OCI-M1 (cell line): Measurements from ENCODE around the gene SLC15A3.

Experiments used
- DNase-seq: peaks from one replicate; lab custom pipeline; 2025; lab: John Stamatoyannopoulos, UW

The SLC15A3 gene

DNA sequence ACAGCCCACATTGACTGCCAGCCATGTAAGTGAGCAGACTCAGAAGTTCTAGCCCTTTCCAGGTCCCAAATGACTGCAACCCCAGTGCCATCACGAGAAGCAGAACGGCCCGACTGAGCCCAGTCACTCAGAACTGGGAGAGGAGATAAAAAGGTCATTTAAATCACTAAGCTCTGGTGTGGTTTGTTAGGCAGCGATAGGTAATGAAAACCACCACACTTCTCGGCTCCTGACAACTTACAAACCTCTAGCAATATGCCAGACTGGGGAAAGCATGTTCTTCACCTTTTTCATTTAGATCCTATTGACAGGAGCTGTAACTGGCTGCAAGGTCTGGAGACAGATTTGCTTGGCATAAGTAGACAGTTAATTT, 6.7 kb downstream of the SLC15A3 start:
- peak; percentile 96 for DNase-seq

DNA sequence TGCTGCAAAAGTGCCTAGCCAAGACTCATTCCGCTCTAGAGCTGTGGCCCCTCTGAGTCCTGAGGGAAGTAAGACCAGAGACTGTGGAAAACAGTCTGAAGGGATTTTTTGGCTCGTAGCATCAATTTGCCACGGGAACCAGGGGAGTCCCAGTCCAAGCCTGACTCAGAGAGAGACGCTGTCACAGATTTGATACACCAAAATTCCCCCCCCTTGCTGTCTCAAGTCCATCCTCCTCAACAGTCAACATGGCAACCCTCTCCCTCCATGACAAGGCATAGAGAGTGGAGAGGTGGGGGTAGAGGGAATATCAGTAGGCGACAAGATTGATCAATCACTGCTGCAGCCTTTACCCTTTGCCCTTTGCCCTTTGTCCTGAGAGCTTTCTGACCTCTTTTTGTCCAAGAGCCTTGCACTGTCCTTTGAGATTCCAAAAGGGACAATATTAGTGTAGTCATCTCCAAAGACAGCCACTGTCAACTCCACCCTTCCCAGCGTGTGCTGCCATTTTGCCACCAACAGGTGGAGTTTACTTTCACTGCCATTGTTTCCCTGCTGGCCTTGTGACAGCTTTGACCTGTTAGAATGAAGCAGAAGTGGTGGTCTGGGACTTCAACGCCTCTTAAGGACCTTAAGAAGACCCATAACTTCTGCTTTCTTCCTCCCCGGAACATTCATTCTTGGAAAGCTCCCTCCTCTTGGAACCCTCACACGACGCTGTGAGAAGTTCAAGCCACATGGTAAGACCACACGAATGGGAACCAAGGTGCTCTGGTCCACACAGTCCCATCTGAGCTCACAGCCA, 7.3 kb downstream of the SLC15A3 start:
- DNase-seq = peak; percentile 96

DNA sequence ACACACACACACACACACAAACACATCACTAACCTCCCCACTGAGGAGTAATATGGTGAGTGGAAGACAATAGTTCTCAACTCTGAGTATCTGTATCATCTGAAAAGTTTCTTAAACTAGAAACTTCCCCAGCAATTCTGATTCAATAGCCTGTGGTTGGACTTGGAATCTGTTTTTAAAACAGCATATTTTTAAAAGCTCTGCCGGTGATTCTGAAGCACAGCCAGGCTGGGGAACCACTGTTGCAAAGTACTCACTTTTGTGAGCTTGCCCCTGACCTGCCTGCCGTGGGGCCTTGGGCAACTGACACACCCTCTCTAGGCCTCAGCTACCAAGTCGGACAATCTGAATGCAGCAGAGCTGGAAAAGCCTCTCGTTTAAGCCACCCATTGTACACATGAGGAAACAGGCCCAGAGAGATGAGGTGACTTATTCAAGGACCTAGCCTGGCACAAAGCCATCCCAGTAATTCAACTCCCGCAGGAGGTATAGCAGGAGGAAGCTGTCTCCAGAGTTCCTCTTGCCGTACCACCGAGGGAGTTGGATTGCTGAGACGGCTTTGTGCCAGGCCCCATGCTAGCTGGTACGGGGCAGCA, 8.9 kb downstream of the SLC15A3 start:
- DNase-seq = no peak

DNA sequence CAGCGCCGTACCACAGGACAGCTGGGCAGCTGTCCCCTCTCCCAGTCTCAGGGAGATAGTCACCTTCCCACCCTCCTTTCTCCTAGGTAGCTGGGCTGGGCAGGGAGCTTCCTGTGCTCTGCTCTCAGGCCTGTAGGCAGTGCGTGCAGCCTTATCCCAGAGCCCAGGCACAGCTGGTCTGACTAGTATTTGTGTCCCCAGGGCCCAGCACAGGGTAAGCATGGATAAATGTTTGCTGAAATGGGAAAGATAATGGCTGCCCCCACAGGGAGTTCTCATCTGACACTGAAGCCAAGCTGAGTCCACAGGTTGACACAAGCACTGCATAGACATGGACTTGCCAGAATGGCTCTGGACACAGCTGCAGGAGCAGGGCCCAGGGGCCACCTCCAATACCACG, 9.8 kb downstream of the SLC15A3 start:
- DNase-seq = no peak

DNA sequence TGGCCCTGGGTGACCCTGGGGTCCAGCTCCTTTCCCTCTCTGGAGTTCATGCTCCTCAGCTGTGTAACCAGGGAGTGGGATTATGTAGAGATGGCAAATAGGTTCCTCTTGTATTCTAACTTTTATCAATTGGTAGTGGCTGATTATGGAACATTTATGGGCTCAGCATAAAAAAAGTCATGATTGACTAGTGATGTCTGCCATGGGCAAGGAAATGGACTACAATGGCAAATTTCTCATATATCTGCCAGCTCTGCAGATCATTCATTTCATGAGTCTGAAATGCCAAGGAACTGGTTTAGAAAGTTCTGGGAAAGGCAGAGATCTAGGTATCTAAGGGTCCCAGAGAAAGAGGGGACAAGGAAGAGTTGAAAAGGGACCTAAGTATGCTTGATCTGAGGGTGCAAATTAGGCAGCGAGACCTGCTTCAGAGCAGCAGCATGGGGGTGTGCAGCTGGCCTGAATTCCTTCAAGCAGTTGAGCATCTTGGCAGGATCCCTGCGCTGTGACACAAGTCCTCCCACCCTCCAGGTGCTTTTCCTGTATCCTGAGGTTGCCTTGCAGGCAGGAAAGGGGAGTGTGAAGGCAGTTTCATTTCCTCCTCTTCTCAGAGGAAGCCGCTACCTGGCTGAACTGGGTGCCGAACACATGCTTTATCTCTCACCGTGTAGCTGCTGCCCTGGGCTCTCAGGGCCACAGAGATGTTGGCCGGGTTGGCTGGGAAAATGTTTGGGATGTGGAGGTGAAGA, 10.4 kb downstream of the SLC15A3 start:
- DNase-seq = no peak

DNA sequence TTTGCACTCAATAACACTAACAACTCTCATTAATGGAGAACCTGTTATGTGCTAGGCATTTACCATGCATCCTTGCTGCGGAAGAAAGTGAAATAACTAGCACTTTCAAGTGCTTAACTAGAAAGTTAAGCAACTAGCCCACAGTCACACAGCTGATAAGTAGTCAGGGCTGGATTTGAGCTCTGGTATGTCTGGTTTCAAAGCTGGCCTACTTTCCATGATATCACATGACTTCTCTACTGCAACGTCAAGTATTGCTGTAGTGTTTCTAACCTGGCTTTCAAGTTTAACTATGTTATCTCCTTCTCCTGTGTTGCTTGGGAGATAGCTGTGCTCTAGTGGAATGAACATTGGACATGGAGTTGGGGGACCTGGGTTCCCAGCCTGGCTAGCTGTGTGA, 12.1 kb downstream of the SLC15A3 start:
- peak; percentile 64 for DNase-seq

DNA sequence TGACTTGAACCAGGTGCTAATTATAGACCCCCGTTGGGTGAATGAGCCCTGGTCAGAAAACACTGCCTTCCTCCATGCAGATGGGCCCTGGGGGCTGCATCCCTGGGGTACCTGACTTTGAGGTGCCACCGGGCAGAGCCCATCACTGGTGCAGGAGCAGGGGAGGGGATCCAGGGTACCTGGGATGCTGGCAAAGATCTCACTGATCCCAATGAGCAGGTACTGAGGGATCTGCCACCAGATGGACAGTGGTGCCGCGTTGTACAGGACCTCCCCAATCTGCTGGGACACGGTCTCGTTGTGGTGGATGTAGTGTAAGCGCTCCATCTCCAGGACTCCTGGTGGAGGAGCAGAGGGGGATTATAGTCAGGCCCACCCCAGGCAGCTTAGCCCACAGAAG, 12.7 kb downstream of the SLC15A3 start:
- no peak for DNase-seq

DNA sequence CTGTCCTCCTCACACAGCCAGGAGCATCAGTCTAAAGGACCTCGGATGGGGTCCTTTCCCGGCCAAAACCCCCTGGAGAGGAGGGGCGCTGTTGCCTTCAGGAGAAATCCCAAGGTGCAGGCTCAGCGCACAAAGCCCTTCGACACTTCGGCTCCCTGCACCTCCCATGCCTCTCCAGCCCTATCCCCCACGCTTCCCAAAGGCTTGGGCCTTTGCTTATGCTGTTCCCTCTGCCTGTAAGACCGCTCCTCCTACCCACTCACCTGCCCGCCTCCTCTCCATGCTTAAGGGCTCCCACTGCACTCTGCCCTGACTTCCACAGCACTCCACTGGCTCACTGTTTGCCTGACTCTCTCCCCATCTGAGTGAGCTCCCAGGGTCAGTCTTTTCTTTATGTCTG, 13.5 kb downstream of the SLC15A3 start:
- no peak for DNase-seq

DNA sequence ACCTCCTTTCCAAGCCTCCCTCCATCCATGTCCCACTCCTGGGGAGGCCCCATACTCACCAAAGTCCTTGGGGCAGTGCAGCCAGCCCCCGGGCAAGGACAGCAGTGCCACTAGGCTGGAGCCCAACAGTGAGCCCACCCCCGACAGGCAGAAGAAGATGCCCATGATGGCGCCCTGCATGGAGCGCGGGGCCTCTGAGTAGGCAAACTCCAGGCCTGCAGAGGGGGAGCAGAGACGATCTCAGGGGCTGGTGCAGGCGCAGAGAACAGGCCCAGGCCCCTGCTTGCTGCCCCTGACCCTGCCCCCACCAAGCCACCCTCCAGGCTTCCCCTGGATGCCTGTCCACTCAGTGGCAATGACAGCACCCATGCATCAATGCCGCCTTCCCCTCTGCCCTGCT, 14.2 kb downstream of the SLC15A3 start:
- no peak for DNase-seq

DNA sequence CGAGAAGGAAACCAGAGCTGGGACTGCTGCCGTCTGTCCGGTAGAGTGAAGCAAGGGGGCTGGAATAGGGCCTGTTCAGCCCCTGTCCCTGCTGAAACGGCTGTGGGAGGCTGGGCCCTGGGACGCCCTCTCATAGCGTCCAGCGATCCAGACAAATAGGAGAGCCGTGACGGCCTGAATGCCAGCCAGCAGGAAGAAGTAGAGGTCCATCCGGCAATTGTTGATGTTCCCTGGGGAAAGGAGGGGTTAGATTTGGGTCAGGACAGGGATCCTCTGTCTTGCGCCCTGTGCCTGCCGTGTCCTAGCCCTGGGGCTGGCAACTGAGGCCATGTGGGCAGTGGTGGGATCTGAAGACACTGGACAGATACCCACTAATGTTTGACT, 14.8 kb downstream of the SLC15A3 start:
- DNase-seq = no peak

DNA sequence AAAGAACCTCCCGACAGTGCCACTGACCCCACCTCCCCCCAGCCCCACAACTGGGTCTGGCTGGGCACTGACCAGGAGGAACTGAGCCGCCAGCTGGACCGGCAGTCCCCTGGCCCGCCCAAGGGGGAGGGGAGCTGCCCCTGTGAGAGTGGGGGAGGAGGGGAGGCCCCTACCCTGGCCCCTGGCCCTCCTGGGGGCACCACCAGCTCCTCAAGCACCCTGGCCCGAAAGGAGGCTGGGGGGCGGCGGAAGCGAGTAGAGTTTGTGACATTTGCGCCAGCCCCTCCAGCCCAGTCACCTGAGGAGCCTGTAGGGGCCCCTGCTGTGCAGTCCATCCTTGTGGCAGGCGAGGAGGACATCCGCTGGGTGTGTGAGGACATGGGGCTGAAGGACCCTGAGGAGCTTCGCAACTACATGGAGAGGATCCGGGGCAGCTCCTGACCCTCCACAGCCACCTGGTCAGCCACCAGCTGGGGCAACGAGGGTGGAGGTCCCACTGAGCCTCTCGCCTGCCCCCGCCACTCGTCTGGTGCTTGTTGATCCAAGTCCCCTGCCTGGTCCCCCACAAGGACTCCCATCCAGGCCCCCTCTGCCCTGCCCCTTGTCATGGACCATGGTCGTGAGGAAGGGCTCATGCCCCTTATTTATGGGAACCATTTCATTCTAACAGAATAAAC, 15.4 kb downstream of the SLC15A3 start:
- no peak for DNase-seq

DNA sequence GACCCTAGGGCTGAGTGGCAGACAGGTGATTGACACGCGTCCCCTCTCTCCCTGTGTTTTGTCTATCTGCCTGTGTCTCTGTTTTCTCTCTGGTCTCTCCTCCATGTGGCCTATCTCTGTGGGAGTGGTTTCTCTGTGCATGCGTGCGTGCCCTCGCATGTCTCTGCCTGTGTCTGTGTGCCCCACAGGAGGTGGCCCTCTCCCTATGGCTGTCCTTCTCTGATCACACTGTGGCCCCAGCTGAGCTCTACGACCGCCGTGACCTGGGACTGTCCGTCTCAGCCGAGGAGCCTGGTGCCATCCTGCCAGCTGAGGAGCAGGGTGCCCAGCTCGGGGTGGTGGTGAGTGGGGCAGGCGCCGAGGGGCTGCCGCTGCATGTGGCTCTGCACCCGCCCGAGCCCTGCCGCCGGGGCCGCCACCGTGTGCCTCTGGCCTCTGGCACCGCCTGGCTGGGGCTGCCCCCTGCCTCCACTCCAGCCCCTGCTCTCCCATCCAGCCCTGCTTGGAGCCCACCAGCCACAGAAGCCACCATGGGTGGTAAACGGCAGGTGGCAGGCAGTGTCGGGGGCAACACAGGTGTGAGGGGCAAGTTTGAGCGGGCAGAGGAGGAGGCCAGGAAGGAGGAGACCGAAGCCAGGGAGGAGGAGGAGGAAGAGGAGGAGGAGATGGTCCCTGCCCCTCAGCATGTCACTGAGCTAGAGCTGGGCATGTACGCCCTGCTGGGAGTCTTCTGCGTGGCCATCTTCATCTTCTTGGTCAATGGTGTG, 16.1 kb downstream of the SLC15A3 start:
- no peak for DNase-seq

DNA sequence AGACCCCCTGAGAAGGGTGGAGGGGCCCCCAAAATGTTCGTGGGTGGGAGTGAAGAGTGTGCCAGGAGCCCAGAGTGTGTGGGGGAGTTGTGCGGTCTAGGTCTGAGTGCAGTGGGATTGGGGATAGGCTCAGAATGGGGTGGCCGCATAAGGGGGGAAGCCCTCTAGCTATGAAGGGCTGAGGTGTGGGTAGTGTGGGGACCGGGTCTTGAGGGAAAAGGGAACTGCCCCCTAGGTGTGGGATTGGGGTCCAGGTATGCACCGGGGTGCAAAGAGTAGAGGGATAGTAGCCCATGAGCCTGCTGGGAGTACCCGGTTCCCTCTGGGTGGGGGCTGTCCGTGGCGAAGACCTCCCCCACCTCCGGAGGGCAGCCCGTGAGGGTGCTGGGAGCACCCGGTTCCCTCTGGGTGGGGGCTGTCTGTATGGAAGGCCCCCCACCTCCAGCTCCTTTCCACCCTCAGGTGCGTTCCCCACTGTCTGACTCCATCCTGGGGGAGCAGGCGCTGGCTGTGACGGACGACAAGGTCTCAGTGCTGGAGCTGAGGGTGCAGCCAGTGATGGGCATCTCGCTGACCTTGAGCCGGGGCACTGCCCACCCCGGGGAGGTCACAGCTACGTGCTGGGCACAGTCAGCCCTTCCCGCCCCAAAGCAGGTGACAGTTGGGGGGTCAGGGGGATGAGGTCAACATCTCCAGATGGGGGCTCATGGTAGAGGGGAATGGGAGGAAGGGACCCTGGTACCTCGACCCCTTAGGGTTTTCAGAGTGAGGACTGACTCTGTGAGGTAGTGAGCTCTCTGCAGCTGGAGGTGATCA, 17.0 kb downstream of the SLC15A3 start:
- no peak for DNase-seq

DNA sequence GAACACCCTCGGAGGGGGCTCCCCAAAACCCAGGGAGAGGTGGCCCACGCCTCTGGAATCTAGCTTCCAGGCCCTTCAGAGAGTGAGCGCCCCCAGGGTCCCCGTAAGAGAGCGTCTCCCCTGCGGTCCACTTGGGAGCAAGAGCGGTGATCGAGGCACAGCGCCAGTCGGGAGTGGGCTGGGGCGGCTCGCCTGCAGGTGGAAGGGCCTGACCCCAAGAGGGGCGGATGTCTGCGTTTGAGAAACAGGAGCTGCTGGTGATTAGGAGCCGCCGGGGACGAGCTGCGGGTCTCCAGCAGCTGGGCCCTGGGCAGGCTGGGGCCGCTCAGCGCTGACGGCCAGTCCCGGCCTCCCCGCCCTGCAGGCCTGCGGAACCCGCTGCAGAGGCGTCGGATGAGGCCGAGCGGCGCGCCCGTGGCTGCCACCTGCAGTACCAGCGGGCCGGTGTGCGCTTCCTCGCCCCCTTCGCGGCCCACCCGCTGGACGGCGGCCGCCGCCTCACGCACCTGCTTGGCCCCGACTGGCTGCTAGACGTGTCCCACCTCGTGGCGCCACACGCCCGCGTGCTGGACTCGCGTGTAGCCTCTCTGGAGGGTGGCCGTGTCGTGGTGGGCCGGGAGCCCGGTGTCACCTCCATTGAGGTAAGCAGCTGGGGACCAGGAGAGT, 17.7 kb downstream of the SLC15A3 start:
- no peak for DNase-seq

DNA sequence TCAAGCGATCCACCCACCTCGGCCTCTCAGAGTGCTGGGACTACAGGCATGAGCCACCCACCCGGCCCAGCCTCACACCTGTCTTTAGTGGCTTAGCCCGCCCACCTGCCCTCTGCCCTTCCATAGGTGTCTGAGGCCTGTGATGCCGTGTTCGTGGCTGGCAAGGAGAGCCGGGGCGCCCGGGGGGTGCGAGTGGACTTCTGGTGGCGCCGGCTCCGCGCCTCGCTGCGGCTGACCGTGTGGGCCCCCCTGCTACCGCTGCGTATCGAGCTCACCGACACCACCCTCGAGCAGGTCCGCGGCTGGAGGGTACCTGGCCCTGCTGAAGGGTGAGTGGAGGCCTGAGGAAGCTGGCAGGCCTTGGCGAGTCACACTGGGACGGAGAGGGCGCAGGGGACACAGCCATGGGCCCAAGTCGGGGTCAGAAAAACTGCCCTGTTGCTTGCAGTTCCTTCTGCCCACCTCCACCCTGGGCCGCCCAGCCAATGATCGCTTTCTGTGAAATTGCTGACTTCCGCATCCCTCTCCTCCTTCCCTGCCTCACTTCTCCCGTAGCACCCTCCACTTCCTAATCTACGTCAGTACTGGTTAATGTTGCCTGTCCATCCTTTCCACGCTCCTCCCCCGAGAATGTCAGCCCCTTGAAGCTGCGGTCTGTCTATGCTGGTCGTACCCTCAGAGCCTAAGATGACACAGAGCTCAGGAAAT, 18.4 kb downstream of the SLC15A3 start:
- DNase-seq = no peak

DNA sequence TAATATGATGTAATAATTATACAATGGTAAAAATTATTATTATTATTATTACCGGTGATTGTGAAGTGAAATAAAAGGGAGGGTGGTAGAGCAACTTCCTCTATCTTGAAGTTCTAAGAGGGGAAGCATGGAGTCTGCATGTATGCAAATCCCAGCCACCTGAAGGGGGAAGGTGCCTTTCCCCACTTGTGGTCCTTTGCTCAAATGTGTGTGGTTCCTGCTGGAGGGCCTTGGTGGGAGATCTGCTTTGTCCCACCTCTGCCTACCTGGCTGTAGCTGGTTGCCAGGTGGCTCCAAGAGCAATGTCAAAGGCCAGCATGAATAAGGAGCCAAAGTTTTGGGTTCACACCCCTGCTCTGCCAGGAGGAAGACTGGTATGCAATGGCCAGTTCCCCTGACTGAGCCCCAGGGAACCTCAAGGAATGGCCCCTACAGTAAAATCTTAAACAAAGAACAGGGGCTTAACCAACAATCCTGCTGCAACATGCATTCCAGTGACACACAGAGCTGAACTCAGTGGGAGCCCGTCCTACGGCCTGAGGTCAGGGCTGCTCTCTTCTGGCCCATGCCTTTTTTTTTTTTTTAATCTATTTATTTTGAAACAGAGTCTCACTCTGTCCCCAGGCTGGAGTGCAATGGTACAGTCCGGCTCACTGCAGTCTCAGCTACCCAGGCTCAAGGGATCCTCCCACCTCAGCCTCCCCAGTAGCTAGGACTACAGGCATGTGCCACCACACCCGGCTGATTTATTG, 19.2 kb downstream of the SLC15A3 start:
- peak; percentile 36 for DNase-seq

DNA sequence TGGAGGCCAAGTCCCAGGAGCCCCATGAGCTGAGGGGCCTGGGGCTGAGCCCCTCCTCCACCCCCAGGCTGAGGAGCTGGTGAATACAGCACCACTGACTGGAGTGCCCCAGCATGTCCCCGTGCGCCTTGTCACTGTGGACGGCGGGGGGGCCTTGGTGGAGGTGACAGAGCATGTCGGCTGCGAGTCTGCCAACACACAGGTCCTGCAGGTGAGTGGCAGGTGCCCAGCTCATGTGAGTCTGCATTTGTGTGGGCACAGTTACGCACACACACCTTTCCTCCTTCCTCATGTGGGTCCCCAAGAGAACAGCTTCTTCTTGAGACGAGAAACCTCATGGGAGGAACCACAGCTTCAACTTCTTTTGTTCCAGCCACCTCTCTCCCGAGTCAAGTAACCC, 20.1 kb downstream of the SLC15A3 start:
- no peak for DNase-seq

DNA sequence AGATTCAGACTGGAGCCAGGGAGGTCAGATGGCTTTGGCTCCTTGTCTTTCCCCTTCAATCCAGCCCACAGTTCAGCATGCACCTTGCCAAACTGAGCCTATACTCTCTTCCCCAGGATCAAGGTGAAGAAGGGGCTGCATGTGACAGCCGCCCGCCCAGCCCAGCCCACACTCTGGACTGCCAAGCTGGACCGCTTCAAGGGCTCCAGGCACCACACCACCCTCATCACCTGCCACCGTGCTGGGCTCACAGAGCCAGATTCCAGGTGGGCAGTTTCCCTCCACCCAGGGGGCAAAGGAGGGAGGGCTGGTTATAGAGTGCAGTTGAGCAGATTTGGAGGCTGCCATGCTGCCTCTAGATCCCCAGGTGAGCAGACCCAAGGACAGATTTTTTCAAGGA, 21.6 kb downstream of the SLC15A3 start:
- no peak for DNase-seq

DNA sequence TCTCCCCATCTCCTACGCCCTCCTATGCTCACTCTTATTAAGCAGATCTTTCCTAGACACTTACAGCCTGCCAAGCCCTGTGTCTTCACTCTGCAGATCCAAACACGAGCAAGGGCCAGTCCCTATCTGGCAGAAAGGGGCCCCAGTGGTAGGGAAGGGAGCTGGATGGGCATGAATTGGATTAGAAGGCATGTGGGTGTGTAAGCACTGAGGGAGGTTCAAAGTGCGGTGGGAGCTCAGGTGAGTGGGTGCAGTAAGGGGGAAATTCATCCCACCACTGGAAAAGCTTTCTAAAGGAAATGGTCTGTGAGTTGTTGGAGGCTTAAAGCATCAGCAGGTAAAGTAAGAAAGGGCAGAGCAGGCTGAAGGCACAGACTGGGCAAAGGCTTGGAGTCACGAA, 22.2 kb downstream of the SLC15A3 start:
- DNase-seq = no peak
